ENCODE results near the gene PTOV1. TPM values are rescaled to one million over a fixed set of nuclear protein-coding genes. Genes with fewer than 3 reads are reported as not detected.

PTOV1 gene
- 44.7 TPM for polyA plus RNA-seq (2012; ENCODE audit: missing spikeins)

DNA sequence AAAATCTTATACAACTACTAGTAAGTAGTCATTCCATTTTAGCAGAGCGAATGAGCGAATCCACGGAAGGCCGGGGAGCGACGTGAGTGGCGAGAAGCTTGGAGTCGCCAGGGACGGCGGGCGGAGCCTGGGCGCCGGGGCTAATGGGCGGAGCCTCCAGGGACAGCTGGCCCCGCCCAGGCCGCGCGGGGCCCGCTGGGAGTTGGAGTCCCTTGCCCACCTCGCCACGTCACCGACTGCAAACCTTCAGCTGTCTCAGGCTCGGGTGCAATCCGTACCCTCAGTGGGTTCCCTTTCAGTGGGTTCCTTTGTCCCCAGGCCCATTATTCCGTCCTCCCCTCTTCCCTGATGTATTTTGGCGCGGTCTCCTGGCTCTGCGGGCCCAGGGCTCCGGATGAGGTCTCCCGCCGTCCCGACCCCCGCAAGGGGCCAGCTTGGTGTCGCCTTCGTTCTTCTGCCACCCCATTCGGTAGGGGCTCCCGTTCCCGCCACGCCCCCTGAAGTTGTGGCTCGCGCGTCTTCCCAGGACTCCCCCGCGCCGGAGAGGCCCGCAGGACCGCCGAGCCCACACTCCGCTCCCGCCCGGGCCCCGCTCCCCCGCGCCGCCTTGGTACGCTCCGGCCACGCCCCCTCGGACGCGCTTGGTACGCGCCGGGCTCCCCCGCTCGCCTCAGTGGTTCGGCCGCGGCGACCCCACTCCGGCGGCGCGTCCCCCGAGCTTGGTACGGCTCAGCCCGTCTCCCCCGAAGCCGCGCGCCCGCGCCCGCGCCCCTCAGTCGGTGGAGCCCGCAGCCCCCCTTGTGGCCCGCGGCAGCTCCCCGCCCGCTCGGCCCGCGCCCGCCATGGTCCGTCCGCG is at the start of gene PTOV1:
Gene PTOV1, plus strand, starts transcription at position 673 of the 856 bp plus-strand sequence.
- FAIRE-seq (peak; percentile 83), DNase-seq (ENCODE audit: insufficient read length) (peak; percentile 95)

DNA sequence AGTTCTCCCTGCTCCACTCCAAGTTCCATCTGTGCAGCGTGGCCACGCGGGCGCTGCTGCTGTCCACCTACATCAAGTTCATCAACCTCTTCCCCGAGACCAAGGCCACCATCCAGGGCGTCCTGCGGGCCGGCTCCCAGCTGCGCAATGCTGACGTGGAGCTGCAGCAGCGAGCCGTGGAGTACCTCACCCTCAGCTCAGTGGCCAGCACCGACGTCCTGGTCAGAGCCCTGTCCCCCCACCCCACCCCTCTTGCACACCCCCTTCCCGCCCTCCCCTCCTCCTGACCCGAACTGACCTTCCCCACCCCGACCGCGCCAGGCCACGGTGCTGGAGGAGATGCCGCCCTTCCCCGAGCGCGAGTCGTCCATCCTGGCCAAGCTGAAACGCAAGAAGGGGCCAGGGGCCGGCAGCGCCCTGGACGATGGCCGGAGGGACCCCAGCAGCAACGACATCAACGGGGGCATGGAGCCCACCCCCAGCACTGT is 49.5 kb upstream of the PTOV1 start:
- TF ChIP-seq TAF1 (IDR thresholded peaks at IDR 0.05; ENCODE audit: borderline replicate concordance, low read depth, low read length) = no peak
- TF ChIP-seq POLR2A (IDR thresholded peaks at IDR 0.05; ENCODE audit: low read depth, low read length) = no peak
- no peak for TF ChIP-seq POLR2AphosphoS5 (IDR thresholded peaks at IDR 0.05; ENCODE audit: low read depth, low read length)
- FAIRE-seq = no peak
- no peak for DNase-seq (ENCODE audit: insufficient read length)

More for the DNA sequence above, at the start of gene PTOV1:
- TF ChIP-seq POLR2A (IDR thresholded peaks at IDR 0.05; ENCODE audit: low read depth, low read length) (peak; percentile 73; the same call in 1 of the 2 replicates), POLR2AphosphoS5 (IDR thresholded peaks at IDR 0.05; ENCODE audit: low read depth, low read length) (peak; percentile 44; the same call in 1 of the 2 replicates), TAF1 (IDR thresholded peaks at IDR 0.05; ENCODE audit: borderline replicate concordance, low read depth, low read length) (no peak; the same call in 1 of the 2 replicates)

GRCh38 chr19:49801966-49802661 is 48.8 kb upstream of the PTOV1 start:
- DNase-seq (ENCODE audit: insufficient read length) = no peak
- no peak for FAIRE-seq

GRCh38 chr19:49802836-49803528 is 48.0 kb upstream of the PTOV1 start:
- TF ChIP-seq POLR2A (IDR thresholded peaks at IDR 0.05; ENCODE audit: low read depth, low read length) = no peak
- no peak for TF ChIP-seq TAF1 (IDR thresholded peaks at IDR 0.05; ENCODE audit: borderline replicate concordance, low read depth, low read length)
- TF ChIP-seq POLR2AphosphoS5 (IDR thresholded peaks at IDR 0.05; ENCODE audit: low read depth, low read length) = no peak
- FAIRE-seq (no peak), DNase-seq (ENCODE audit: insufficient read length) (no peak)

More at GRCh38 chr19:49801966-49802661, 48.8 kb upstream of the PTOV1 start:
- TF ChIP-seq POLR2A (IDR thresholded peaks at IDR 0.05; ENCODE audit: low read depth, low read length) (no peak), TAF1 (IDR thresholded peaks at IDR 0.05; ENCODE audit: borderline replicate concordance, low read depth, low read length) (no peak), POLR2AphosphoS5 (IDR thresholded peaks at IDR 0.05; ENCODE audit: low read depth, low read length) (no peak)

GRCh38 chr19:49803529-49803856 is 47.5 kb upstream of the PTOV1 start:
- TF ChIP-seq POLR2A (IDR thresholded peaks at IDR 0.05; ENCODE audit: low read depth, low read length) (no peak), POLR2AphosphoS5 (IDR thresholded peaks at IDR 0.05; ENCODE audit: low read depth, low read length) (no peak), TAF1 (IDR thresholded peaks at IDR 0.05; ENCODE audit: borderline replicate concordance, low read depth, low read length) (no peak)
- FAIRE-seq = no peak

GRCh38 chr19:49805822-49806619 is 44.9 kb upstream of the PTOV1 start:
- FAIRE-seq (no peak), DNase-seq (ENCODE audit: insufficient read length) (no peak)
- no peak for TF ChIP-seq TAF1 (IDR thresholded peaks at IDR 0.05; ENCODE audit: borderline replicate concordance, low read depth, low read length)

More at GRCh38 chr19:49803529-49803856, 47.5 kb upstream of the PTOV1 start:
- DNase-seq (ENCODE audit: insufficient read length) = no peak

DNA sequence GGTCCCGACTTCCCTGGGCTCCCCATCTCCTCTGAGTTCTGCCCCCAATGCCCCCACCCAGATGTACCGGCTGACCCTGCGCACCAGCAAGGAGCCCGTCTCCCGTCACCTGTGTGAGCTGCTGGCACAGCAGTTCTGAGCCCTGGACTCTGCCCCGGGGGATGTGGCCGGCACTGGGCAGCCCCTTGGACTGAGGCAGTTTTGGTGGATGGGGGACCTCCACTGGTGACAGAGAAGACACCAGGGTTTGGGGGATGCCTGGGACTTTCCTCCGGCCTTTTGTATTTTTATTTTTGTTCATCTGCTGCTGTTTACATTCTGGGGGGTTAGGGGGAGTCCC is 44.4 kb upstream of the PTOV1 start:
- TF ChIP-seq POLR2AphosphoS5 (IDR thresholded peaks at IDR 0.05; ENCODE audit: low read depth, low read length) (no peak), TAF1 (IDR thresholded peaks at IDR 0.05; ENCODE audit: borderline replicate concordance, low read depth, low read length) (no peak), POLR2A (IDR thresholded peaks at IDR 0.05; ENCODE audit: low read depth, low read length) (no peak)
- FAIRE-seq = no peak
- no peak for DNase-seq (ENCODE audit: insufficient read length)

DNA sequence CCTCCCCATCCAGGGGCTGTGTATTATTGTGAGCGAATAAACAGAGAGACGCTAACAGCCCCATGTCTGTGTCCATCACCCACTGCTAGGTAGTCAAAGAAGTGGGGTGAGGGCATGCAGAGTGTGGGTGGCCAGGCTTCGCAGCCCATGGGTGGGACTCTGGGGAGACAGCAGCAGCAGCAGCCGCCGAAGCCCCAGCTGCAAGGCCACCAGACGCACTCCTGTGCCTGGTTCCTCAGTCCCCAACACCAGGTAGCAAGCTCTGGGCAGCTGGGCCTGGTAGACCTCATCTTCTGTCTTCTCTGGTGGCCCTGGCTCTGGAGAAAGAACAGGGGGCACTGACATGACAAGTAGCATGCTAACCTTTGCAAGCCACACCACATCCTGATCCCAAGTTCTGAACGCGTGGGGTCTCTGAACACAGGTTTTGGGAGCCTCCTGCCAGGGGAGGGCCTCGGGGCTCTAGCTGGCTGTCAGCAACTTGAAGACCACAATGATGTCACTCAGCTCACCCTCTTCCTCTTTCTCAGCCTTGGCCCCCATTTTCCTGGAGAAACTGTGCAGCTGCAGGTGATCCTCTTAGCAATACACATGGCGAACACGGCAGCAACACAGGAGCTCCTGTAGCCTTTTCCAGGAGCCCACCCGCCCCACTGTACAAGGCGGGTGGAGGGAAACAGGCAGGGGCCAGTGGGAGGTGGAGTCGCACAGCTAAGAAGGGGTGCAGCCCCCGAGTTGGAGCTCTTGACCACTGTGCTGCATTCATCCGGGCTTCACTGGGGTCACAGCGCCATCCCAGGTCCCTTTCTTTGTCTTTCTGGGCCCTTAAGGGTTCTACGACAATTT is 43.7 kb upstream of the PTOV1 start:
- TF ChIP-seq POLR2A (IDR thresholded peaks at IDR 0.05; ENCODE audit: low read depth, low read length) (no peak), POLR2AphosphoS5 (IDR thresholded peaks at IDR 0.05; ENCODE audit: low read depth, low read length) (no peak), TAF1 (IDR thresholded peaks at IDR 0.05; ENCODE audit: borderline replicate concordance, low read depth, low read length) (no peak)
- FAIRE-seq = no peak

GRCh38 chr19:49807904-49808675 is 42.9 kb upstream of the PTOV1 start:
- no peak for TF ChIP-seq POLR2AphosphoS5 (IDR thresholded peaks at IDR 0.05; ENCODE audit: low read depth, low read length)
- no peak for TF ChIP-seq TAF1 (IDR thresholded peaks at IDR 0.05; ENCODE audit: borderline replicate concordance, low read depth, low read length)
- TF ChIP-seq POLR2A (IDR thresholded peaks at IDR 0.05; ENCODE audit: low read depth, low read length) = no peak
- FAIRE-seq (peak; percentile 76), DNase-seq (ENCODE audit: insufficient read length) (no peak)

More for the DNA sequence above, 43.7 kb upstream of the PTOV1 start:
- DNase-seq (ENCODE audit: insufficient read length) = no peak

Measured in GM12892 (cell line).